K562 (cell line): ENCODE measurements around the gene KIF5A. TPM values are rescaled to one million over a fixed set of nuclear protein-coding genes. Genes with fewer than 3 reads are reported as not detected.

Experiments
- CBX8 ChIP-seq: fragments of 200-600 bp; sonication (generic); IDR thresholded peaks from 2 replicates; pipeline ENCODE4 v1.6.1; 2012; ENCODE audit warnings: borderline replicate concordance, mixed run types, low read depth, mild to moderate bottlenecking, moderate library complexity, mixed read lengths, low read length, control low read depth, inconsistent platforms; ENCODE audit not compliant: poor library complexity, severe bottlenecking; ENCODE audit errors: extremely low read depth
- EGR1 ChIP-seq: fragments of 450-650 bp; conservative IDR thresholded peaks from 2 replicates; pipeline ENCODE4 v1.6.1; 2017; ENCODE audit warnings: mild to moderate bottlenecking
- HMG20B ChIP-seq: fragments of 250-450 bp; sonication (Bioruptor Pico); IDR thresholded peaks from 2 replicates; pipeline ENCODE4 v1.5.0; 2021; ENCODE audit warnings: mild to moderate bottlenecking
- PHF8 ChIP-seq: fragments of 200-600 bp; sonication (generic); IDR thresholded peaks from 2 replicates; pipeline ENCODE4 v1.6.1; 2012; ENCODE audit warnings: mixed run types, mild to moderate bottlenecking, inconsistent platforms, low read length, moderate library complexity, borderline replicate concordance
- SETDB1 ChIP-seq: IDR thresholded peaks from one replicate; pipeline ENCODE4 v1.6.1; 2012; ENCODE audit warnings: low read length, control low read depth, inconsistent platforms
- SMARCA5 ChIP-seq: fragments of 450-650 bp; IDR thresholded peaks from 2 replicates; pipeline ENCODE4 v1.6.1; 2016
- polyA plus RNA-seq, 8 experiments: library from polyadenylated mRNA; depleted of rRNA in 4 of 8; stranded (reverse) in 5 of 8; unstranded in 3 of 8; fragments of >200 nt; fragmentation: Nextera tagmentation in 2 of 8; fragmentation: Illumina TruSeq in 1 of 8; extraction: Ambion mirVana in 2 of 8; extraction: Trizol in 1 of 8; gene quantifications; 2 replicates each; pipeline versions ENCODE4 v1.2.1 to v1.2.3, GENCODE V29; 2011 to 2014; ENCODE audit warnings: inconsistent platforms in 1 of 8, missing spikeins in 1 of 8
- total RNA-seq, 7 experiments: library from RNA; depleted of rRNA in 6 of 7; stranded (reverse); fragments of >200 nt in 6 of 7; fragmentation: Illumina TruSeq in 2 of 7; extraction: Trizol in 2 of 7; gene quantifications; 2 replicates each; pipeline versions ENCODE4 v1.2.1 to v1.2.3, GENCODE V29; 2011 to 2021; ENCODE audit warnings: low replicate concordance in 1 of 7
- TF ChIP-seq, protein P1 (sequence below): IDR thresholded peaks from 2 replicates; pipeline ENCODE4 v1.6.1; 2014; ENCODE audit warnings: antibody characterized with exemption
- TF ChIP-seq, protein P2 (sequence below): fragments of 200-600 bp; sonication (generic); IDR thresholded peaks from one replicate; pipeline ENCODE4 v1.6.1; 2012; ENCODE audit warnings: mild to moderate bottlenecking, low read depth, low read length, inconsistent platforms
- TF ChIP-seq, protein P3 (sequence below): sonication (generic); formaldehyde crosslinking; IDR thresholded peaks from 2 replicates; pipeline ENCODE4 v1.8.0; 2022; ENCODE audit warnings: mild to moderate bottlenecking, missing genetic modification reagents, borderline replicate concordance
- TF ChIP-seq, protein P4 (sequence below), 2 experiments: fragments of 450-650 bp in 1 of 2; sonication (generic) in 1 of 2; formaldehyde crosslinking in 1 of 2; IDR thresholded peaks in 1 of 2; conservative IDR thresholded peaks in 1 of 2; 2 replicates each; pipeline versions ENCODE4 v1.6.1 to v1.8.1; 2016 to 2023; ENCODE audit warnings: mild to moderate bottlenecking in 2 of 2, moderate library complexity in 2 of 2, inconsistent platforms in 1 of 2, missing genetic modification reagents in 1 of 2

The KIF5A gene
- total and polyA plus RNA-seq, 9 of the 15 experiments (the other 6 are each of a cell fraction or from before 2014, with no cell fraction given), result 3.4 to 17.7 (median 8.0) TPM

DNA sequence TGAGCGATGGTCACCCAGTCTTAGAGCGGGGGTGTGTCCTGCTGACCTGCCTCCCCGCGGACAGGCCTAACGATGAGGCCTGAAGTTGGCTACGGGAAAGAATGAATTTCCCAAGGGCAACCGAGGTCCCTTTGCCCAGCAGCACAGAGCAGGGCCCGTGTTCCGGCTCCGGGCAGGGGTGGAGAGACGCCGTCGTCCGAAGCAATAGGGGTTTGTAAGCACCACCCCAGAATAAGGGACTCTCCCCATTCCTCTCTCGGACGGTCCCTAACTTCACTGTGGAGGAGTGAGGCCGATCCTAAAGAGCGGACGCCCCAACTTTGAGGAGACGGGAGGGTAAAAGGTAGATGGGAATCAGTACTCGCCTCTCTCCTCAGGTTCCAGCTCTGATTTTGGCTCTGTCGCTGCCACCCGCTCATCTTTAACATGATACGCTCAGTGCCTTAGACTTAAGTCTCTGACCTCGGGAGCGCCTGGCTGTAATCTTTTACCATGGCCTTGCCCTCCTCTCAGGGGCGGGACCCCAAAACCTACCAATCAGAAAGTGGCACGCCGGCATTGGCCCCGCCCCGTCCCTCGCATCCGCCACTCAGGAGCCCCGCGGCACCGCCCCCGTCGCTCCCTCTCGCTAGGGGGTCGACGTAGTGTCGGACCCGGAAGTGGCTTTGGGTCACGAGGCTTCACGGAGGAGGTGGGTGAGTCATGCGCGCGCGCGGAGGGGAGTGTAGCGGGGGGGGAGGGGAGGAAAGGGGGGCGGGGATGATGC is 29.6 kb upstream of the KIF5A start, which contains the start of gene DDIT3 (continued):
- TF ChIP-seq, protein P1, sequence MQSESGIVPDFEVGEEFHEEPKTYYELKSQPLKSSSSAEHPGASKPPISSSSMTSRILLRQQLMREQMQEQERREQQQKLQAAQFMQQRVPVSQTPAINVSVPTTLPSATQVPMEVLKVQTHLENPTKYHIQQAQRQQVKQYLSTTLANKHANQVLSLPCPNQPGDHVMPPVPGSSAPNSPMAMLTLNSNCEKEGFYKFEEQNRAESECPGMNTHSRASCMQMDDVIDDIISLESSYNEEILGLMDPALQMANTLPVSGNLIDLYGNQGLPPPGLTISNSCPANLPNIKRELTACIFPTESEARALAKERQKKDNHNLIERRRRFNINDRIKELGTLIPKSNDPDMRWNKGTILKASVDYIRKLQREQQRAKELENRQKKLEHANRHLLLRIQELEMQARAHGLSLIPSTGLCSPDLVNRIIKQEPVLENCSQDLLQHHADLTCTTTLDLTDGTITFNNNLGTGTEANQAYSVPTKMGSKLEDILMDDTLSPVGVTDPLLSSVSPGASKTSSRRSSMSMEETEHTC, result peak; percentile 99
- no peak for TF ChIP-seq CBX8
- no peak for TF ChIP-seq SETDB1
- no peak for TF ChIP-seq SMARCA5
- TF ChIP-seq HMG20B, result peak; percentile 61; the same call in 1 of the 2 replicates
- TF ChIP-seq, protein P2, sequence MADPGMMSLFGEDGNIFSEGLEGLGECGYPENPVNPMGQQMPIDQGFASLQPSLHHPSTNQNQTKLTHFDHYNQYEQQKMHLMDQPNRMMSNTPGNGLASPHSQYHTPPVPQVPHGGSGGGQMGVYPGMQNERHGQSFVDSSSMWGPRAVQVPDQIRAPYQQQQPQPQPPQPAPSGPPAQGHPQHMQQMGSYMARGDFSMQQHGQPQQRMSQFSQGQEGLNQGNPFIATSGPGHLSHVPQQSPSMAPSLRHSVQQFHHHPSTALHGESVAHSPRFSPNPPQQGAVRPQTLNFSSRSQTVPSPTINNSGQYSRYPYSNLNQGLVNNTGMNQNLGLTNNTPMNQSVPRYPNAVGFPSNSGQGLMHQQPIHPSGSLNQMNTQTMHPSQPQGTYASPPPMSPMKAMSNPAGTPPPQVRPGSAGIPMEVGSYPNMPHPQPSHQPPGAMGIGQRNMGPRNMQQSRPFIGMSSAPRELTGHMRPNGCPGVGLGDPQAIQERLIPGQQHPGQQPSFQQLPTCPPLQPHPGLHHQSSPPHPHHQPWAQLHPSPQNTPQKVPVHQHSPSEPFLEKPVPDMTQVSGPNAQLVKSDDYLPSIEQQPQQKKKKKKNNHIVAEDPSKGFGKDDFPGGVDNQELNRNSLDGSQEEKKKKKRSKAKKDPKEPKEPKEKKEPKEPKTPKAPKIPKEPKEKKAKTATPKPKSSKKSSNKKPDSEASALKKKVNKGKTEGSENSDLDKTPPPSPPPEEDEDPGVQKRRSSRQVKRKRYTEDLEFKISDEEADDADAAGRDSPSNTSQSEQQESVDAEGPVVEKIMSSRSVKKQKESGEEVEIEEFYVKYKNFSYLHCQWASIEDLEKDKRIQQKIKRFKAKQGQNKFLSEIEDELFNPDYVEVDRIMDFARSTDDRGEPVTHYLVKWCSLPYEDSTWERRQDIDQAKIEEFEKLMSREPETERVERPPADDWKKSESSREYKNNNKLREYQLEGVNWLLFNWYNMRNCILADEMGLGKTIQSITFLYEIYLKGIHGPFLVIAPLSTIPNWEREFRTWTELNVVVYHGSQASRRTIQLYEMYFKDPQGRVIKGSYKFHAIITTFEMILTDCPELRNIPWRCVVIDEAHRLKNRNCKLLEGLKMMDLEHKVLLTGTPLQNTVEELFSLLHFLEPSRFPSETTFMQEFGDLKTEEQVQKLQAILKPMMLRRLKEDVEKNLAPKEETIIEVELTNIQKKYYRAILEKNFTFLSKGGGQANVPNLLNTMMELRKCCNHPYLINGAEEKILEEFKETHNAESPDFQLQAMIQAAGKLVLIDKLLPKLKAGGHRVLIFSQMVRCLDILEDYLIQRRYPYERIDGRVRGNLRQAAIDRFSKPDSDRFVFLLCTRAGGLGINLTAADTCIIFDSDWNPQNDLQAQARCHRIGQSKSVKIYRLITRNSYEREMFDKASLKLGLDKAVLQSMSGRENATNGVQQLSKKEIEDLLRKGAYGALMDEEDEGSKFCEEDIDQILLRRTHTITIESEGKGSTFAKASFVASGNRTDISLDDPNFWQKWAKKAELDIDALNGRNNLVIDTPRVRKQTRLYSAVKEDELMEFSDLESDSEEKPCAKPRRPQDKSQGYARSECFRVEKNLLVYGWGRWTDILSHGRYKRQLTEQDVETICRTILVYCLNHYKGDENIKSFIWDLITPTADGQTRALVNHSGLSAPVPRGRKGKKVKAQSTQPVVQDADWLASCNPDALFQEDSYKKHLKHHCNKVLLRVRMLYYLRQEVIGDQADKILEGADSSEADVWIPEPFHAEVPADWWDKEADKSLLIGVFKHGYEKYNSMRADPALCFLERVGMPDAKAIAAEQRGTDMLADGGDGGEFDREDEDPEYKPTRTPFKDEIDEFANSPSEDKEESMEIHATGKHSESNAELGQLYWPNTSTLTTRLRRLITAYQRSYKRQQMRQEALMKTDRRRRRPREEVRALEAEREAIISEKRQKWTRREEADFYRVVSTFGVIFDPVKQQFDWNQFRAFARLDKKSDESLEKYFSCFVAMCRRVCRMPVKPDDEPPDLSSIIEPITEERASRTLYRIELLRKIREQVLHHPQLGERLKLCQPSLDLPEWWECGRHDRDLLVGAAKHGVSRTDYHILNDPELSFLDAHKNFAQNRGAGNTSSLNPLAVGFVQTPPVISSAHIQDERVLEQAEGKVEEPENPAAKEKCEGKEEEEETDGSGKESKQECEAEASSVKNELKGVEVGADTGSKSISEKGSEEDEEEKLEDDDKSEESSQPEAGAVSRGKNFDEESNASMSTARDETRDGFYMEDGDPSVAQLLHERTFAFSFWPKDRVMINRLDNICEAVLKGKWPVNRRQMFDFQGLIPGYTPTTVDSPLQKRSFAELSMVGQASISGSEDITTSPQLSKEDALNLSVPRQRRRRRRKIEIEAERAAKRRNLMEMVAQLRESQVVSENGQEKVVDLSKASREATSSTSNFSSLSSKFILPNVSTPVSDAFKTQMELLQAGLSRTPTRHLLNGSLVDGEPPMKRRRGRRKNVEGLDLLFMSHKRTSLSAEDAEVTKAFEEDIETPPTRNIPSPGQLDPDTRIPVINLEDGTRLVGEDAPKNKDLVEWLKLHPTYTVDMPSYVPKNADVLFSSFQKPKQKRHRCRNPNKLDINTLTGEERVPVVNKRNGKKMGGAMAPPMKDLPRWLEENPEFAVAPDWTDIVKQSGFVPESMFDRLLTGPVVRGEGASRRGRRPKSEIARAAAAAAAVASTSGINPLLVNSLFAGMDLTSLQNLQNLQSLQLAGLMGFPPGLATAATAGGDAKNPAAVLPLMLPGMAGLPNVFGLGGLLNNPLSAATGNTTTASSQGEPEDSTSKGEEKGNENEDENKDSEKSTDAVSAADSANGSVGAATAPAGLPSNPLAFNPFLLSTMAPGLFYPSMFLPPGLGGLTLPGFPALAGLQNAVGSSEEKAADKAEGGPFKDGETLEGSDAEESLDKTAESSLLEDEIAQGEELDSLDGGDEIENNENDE, result no peak
- TF ChIP-seq, protein P3, sequence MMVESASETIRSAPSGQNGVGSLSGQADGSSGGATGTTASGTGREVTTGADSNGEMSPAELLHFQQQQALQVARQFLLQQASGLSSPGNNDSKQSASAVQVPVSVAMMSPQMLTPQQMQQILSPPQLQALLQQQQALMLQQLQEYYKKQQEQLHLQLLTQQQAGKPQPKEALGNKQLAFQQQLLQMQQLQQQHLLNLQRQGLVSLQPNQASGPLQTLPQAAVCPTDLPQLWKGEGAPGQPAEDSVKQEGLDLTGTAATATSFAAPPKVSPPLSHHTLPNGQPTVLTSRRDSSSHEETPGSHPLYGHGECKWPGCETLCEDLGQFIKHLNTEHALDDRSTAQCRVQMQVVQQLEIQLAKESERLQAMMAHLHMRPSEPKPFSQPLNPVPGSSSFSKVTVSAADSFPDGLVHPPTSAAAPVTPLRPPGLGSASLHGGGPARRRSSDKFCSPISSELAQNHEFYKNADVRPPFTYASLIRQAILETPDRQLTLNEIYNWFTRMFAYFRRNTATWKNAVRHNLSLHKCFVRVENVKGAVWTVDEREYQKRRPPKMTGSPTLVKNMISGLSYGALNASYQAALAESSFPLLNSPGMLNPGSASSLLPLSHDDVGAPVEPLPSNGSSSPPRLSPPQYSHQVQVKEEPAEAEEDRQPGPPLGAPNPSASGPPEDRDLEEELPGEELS, result no peak
- TF ChIP-seq, protein P4, sequence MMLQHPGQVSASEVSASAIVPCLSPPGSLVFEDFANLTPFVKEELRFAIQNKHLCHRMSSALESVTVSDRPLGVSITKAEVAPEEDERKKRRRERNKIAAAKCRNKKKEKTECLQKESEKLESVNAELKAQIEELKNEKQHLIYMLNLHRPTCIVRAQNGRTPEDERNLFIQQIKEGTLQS (IDR thresholded peaks at IDR 0.05), result peak; percentile 92; the same call in 1 of the 2 replicates
- TF ChIP-seq, protein P4 (CRISPR knock-in tag; conservative IDR thresholded peaks at IDR 0.05), result peak; percentile 35
- peak; percentile 90 for TF ChIP-seq PHF8
- TF ChIP-seq EGR1, result peak; percentile 89
